ENCODE data around the gene MYCN.

The MYCN gene

GRCh38 chr2:15939854-15940660, at the start of gene MYCN:
MYCN (plus strand) TSS chr2:15940550; CDS start chr2:15942065, 1,515 bp downstream.
- peak within 1 kb of the TSS; percentile 73 for H3K4me3 ChIP-seq (ENCODE audit: low read length)
- peaks cover 3% of the 10 kb centered on the region for H3K27me3 ChIP-seq (ENCODE audit: control insufficient read depth, insufficient read depth, low read length)
- H3K4me1 ChIP-seq (ENCODE audit: control insufficient read depth, insufficient read depth, low read length): peaks cover 4% of the 10 kb centered on the region
- H3K9ac ChIP-seq (ENCODE audit: low read length): no peak within 1 kb of the TSS
- H3K27ac ChIP-seq (ENCODE audit: low read depth, low read length): no peak within 1 kb of the TSS
- no peaks in the 10 kb centered on the region for H3K36me3 ChIP-seq (ENCODE audit: control insufficient read depth, insufficient read depth, low read length)

DNA sequence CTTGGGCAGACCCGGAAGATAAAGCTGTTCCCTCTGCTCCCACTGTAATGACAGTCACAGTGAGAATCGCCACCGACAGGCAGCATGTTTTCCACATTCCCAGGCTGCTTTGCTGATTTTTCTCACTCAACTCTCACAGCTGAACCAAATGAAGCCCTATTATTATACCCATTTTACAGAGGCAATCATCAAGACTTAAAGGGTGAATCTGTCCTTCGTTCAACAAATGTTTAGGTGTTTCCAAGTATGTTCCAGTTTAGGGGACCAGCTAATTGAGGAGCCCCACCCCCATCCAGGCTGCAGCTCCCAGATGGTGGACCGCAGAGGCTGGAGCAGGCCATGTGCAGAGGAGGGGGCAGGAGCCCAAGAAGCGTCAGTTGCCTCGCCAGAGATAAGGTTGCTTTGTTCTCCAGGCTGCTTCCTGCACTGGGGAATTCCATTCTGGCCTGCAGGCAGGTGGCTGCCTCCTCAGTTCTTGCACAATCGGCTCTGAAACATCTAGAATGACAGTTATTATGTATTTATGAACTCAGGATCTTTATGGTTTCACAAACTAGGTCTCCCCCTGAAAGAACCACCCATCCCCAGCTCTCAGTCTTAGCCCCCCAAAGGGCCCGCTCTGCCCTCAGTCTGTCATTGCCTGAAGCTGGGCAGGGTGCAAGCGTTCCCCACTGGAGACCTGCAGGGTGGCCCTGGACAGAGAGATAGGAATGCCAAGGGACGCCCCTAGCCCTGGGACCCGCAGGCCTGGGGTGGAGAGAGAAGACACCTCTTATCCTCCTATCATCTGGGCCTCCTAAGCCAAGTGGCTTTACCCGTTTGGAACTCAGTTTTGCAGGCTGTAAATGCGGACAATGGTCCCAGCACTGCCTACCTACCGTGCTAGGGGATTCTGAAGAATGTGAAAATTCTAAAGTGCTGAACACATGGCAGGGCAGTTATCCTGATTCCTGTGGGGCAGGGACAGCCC, 49.1 kb upstream of the MYCN start:
- no peak overlapping the region for H3K27ac ChIP-seq (ENCODE audit: low read depth, low read length)

GRCh38 chr2:15892151-15892880, 48.0 kb upstream of the MYCN start:
- Histone ChIP-seq H3K36me3 (ENCODE audit: control insufficient read depth, insufficient read depth, low read length) (no peaks in the 10 kb centered on the region), H3K4me3 (ENCODE audit: low read length) (no peak overlapping the region), H3K4me1 (ENCODE audit: control insufficient read depth, insufficient read depth, low read length) (peaks cover 4% of the 10 kb centered on the region), H3K27ac (ENCODE audit: low read depth, low read length) (no peak overlapping the region), H3K27me3 (ENCODE audit: control insufficient read depth, insufficient read depth, low read length) (no peaks in the 10 kb centered on the region), H3K9ac (ENCODE audit: low read length) (no peak overlapping the region)

More for the DNA sequence above, 49.1 kb upstream of the MYCN start:
- peaks cover 4% of the 10 kb centered on the region for H3K4me1 ChIP-seq (ENCODE audit: control insufficient read depth, insufficient read depth, low read length)
- H3K9ac ChIP-seq (ENCODE audit: low read length): no peak overlapping the region
- H3K36me3 ChIP-seq (ENCODE audit: control insufficient read depth, insufficient read depth, low read length): no peaks in the 10 kb centered on the region
- no peaks in the 10 kb centered on the region for H3K27me3 ChIP-seq (ENCODE audit: control insufficient read depth, insufficient read depth, low read length)
- no peak overlapping the region for H3K4me3 ChIP-seq (ENCODE audit: low read length)

DNA sequence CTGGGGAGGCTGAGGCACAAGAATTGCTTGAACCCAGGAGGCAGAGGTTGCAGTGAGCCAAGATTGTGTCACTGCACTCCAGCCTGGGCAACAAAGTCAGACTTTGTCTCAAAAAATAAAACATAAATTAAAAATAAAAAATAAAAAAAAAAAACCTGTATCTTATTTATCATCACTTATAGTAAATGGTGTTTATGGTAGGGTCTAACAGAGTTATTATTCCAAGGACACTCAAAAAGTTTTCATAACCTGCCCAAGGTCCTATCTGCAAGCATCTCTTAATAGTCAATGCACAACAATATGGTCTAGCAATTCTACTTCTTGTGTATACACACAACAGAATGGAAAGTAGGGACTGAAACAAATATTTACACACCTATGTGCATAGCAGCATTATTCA, 47.3 kb upstream of the MYCN start:
- Histone ChIP-seq H3K4me3 (ENCODE audit: low read length) (no peak overlapping the region), H3K27ac (ENCODE audit: low read depth, low read length) (no peak overlapping the region), H3K36me3 (ENCODE audit: control insufficient read depth, insufficient read depth, low read length) (no peaks in the 10 kb centered on the region), H3K4me1 (ENCODE audit: control insufficient read depth, insufficient read depth, low read length) (peaks cover 4% of the 10 kb centered on the region), H3K9ac (ENCODE audit: low read length) (no peak overlapping the region), H3K27me3 (ENCODE audit: control insufficient read depth, insufficient read depth, low read length) (no peaks in the 10 kb centered on the region)

DNA sequence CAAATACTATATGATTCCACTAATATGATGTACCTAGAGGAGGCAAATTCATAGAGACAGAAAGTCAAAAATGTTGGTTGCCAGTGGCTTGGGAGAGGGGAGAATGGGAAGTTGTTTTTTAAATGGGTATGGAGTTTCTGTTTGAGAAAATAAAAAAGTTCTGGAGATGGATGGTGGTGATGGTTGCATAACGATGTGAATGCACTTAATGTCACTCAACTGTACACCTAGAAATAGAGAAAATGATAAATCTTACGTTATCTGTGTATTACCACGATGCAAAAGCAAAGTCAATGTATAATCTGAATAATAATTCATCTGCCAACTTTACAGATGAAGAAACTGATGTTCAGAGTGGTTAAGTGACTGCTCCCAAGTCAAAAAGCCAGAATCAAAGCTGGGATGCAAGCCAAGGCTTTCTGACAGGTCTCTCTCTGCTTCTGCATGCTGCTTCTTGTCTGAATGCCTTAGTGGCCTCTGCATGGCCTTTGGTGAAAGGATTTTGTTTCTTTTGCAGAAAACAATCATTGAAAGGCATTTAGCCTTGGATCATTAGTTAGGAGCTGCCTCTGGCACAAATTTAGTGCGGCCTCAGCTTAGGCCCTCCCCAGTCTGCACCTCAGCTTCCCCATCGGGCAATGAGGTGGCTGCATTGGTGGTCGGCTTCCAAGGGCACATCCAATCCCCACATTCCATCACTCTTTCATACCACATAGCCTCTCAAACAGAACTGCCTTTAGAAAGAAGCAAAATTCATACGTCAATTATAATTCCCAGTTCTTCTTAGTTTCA, 46.5 kb upstream of the MYCN start:
- Histone ChIP-seq H3K4me1 (ENCODE audit: control insufficient read depth, insufficient read depth, low read length) (peaks cover 4% of the 10 kb centered on the region), H3K36me3 (ENCODE audit: control insufficient read depth, insufficient read depth, low read length) (no peaks in the 10 kb centered on the region), H3K4me3 (ENCODE audit: low read length) (no peak overlapping the region), H3K9ac (ENCODE audit: low read length) (no peak overlapping the region), H3K27ac (ENCODE audit: low read depth, low read length) (no peak overlapping the region), H3K27me3 (ENCODE audit: control insufficient read depth, insufficient read depth, low read length) (no peaks in the 10 kb centered on the region)

DNA sequence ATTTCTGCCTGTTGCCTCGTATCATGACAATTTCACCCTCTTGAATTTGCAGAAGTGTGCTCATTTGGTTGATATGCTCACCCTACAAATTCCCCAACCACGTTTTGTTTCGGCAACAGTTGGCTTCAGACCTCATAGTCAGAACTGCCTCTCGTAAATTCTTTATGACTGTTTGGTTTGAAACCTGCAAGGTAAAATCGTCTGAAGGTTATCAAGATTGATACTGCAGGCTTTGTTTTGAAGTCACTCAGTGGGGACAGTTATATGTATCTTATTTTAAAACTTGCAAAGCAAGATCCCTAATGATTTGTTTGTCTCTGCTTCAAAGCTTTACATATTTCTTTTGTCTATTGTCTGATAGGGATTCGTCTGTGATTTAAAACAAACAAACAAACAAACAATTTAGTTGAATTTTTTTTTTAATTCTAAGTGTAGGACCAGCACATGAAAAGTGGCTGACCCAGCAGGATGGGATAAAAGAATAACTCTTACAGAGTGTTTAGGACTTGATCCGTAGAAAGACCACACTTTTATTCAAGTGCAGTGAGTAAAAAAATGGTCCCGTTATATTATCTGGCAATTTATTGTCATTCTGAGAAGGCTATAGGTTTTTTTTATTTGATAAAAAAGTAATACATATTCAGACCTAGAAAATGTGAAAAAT, 45.7 kb upstream of the MYCN start:
- H3K27ac ChIP-seq (ENCODE audit: low read depth, low read length): no peak overlapping the region
- no peaks in the 10 kb centered on the region for H3K27me3 ChIP-seq (ENCODE audit: control insufficient read depth, insufficient read depth, low read length)
- H3K4me1 ChIP-seq (ENCODE audit: control insufficient read depth, insufficient read depth, low read length): peaks cover 4% of the 10 kb centered on the region
- no peaks in the 10 kb centered on the region for H3K36me3 ChIP-seq (ENCODE audit: control insufficient read depth, insufficient read depth, low read length)
- H3K4me3 ChIP-seq (ENCODE audit: low read length): no peak overlapping the region
- no peak overlapping the region for H3K9ac ChIP-seq (ENCODE audit: low read length)

- peaks cover 4% of the 10 kb centered on the region for H3K4me1 ChIP-seq (ENCODE audit: control insufficient read depth, insufficient read depth, low read length)
Observed at GRCh38 chr2:15895615-15896469, 44.5 kb upstream of the MYCN start.

DNA sequence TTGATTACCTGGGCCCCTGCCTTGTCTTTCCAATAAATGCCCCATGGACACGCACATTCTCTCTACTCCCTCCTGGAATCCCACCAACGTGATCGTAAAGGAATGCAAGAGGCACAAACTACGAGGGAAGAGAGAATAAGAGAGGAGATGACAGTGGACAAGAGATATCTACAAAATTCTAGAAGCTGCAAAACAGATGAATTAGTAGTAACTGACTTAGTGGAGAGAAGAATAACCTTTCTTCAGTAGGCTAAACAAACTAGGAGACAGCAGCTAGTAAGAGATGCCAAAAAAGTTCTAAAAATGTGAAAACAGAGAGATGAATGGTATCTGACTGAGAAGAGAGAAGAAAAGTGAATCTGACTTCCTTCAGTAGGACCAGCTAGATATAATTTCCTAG, 43.5 kb upstream of the MYCN start:
- H3K9ac ChIP-seq (ENCODE audit: low read length): no peak overlapping the region
- H3K4me1 ChIP-seq (ENCODE audit: control insufficient read depth, insufficient read depth, low read length): peaks cover 4% of the 10 kb centered on the region
- no peaks in the 10 kb centered on the region for H3K36me3 ChIP-seq (ENCODE audit: control insufficient read depth, insufficient read depth, low read length)
- no peaks in the 10 kb centered on the region for H3K27me3 ChIP-seq (ENCODE audit: control insufficient read depth, insufficient read depth, low read length)
- H3K27ac ChIP-seq (ENCODE audit: low read depth, low read length): no peak overlapping the region
- H3K4me3 ChIP-seq (ENCODE audit: low read length): no peak overlapping the region

More at GRCh38 chr2:15895615-15896469, 44.5 kb upstream of the MYCN start:
- no peak overlapping the region for H3K4me3 ChIP-seq (ENCODE audit: low read length)
- no peaks in the 10 kb centered on the region for H3K27me3 ChIP-seq (ENCODE audit: control insufficient read depth, insufficient read depth, low read length)
- H3K9ac ChIP-seq (ENCODE audit: low read length): no peak overlapping the region
- H3K36me3 ChIP-seq (ENCODE audit: control insufficient read depth, insufficient read depth, low read length): no peaks in the 10 kb centered on the region
- no peak overlapping the region for H3K27ac ChIP-seq (ENCODE audit: low read depth, low read length)

DNA sequence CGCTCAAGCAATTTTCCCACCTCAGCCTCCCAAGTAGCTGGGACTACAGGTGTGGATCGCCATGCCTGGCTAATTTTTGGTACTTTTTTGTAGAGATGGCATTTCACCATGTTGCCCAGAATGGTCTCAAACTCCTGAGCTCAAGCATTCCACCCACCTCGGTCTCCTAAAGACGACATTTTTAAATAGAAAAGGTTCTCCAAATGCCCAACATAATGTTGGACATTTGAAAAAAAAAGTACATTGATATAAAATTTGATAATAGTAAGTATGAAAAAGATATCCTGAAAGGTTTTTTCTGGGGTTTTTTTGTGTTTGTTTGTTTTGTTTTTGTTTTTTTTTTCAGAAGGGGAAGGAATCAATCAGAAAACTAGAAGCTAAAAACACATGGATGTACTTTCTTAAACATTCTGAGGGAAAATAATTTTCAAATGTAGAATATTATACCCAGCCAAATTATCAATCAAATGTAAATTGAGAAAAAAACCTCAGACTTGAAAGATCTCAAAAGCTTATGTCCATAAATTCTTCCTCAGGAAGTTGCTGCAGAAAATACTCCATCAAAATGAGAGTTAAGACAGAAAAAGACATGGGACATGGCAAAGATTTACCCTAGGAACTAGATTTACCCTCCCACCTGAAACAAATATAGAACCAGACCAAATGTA, 42.8 kb upstream of the MYCN start:
- no peak overlapping the region for H3K27ac ChIP-seq (ENCODE audit: low read depth, low read length)
- no peak overlapping the region for H3K9ac ChIP-seq (ENCODE audit: low read length)
- no peaks in the 10 kb centered on the region for H3K36me3 ChIP-seq (ENCODE audit: control insufficient read depth, insufficient read depth, low read length)
- H3K4me3 ChIP-seq (ENCODE audit: low read length): no peak overlapping the region
- no peaks in the 10 kb centered on the region for H3K4me1 ChIP-seq (ENCODE audit: control insufficient read depth, insufficient read depth, low read length)
- no peaks in the 10 kb centered on the region for H3K27me3 ChIP-seq (ENCODE audit: control insufficient read depth, insufficient read depth, low read length)

GRCh38 chr2:15899327-15899612, 41.1 kb upstream of the MYCN start:
- H3K36me3 ChIP-seq (ENCODE audit: control insufficient read depth, insufficient read depth, low read length): no peaks in the 10 kb centered on the region
- no peaks in the 10 kb centered on the region for H3K4me1 ChIP-seq (ENCODE audit: control insufficient read depth, insufficient read depth, low read length)
- no peak overlapping the region for H3K4me3 ChIP-seq (ENCODE audit: low read length)
- no peak overlapping the region for H3K27ac ChIP-seq (ENCODE audit: low read depth, low read length)
- no peaks in the 10 kb centered on the region for H3K27me3 ChIP-seq (ENCODE audit: control insufficient read depth, insufficient read depth, low read length)
- no peak overlapping the region for H3K9ac ChIP-seq (ENCODE audit: low read length)

All from rectal smooth muscle tissue (tissue), 1 donor.